C4-2B (cell line): ENCODE results near the gene SMIM22.

Experiments
- ZFX ChIP-seq: fragments of 450-650 bp; IDR thresholded peaks from 2 replicates; pipeline ENCODE4 v1.6.1; 2017
- TF ChIP-seq, protein P1 (sequence below): fragments of 450-650 bp; conservative IDR thresholded peaks from 2 replicates; pipeline ENCODE4 v1.5.1; 2017; ENCODE audit warnings: mild to moderate bottlenecking

DNA sequence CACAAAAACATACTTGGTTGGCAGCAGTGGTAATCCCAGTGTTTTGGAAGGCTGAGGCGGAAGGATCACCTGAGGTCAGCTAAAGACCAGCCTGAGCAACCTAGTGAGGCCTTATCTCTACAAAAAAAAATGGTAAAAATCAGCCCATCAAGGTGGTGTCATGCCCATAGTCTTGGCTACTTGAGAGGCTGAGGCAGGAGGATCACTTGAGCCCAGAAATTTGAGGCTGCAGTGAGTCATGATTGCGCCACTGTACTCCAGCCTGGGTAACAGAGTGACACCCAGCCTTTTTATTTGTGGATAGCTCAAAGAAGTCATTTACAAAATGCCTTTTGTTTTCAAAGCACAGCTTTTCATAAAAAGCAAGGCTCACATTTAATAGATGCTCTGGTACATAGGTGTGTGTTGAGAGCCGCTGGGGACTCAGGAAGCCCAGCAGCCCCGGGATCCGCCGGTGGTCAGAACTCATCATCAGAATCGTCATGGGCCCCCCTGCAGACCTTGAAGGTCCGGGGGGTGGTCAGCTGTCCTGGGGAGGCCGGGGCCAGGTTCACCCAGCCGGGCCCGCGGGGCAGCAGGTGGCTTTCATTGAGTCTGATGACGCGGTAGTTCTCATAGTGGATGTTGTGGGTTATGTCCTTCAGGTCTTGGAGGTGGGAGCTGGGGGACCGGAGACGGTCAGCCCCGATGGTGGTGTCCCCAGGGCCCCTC, 17.7 kb upstream of the SMIM22 start:
- TF ChIP-seq, protein P1, sequence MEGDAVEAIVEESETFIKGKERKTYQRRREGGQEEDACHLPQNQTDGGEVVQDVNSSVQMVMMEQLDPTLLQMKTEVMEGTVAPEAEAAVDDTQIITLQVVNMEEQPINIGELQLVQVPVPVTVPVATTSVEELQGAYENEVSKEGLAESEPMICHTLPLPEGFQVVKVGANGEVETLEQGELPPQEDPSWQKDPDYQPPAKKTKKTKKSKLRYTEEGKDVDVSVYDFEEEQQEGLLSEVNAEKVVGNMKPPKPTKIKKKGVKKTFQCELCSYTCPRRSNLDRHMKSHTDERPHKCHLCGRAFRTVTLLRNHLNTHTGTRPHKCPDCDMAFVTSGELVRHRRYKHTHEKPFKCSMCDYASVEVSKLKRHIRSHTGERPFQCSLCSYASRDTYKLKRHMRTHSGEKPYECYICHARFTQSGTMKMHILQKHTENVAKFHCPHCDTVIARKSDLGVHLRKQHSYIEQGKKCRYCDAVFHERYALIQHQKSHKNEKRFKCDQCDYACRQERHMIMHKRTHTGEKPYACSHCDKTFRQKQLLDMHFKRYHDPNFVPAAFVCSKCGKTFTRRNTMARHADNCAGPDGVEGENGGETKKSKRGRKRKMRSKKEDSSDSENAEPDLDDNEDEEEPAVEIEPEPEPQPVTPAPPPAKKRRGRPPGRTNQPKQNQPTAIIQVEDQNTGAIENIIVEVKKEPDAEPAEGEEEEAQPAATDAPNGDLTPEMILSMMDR, result no peak
- no peak for TF ChIP-seq ZFX
